Measurements from ENCODE around the gene PITPNC1. TPM values are rescaled to one million over a fixed set of nuclear protein-coding genes. Genes with fewer than 3 reads are reported as not detected.

PITPNC1 gene
- total and polyA plus RNA-seq, 12 donors = 6.6 to 28.0 (median 11.5) TPM

DNA sequence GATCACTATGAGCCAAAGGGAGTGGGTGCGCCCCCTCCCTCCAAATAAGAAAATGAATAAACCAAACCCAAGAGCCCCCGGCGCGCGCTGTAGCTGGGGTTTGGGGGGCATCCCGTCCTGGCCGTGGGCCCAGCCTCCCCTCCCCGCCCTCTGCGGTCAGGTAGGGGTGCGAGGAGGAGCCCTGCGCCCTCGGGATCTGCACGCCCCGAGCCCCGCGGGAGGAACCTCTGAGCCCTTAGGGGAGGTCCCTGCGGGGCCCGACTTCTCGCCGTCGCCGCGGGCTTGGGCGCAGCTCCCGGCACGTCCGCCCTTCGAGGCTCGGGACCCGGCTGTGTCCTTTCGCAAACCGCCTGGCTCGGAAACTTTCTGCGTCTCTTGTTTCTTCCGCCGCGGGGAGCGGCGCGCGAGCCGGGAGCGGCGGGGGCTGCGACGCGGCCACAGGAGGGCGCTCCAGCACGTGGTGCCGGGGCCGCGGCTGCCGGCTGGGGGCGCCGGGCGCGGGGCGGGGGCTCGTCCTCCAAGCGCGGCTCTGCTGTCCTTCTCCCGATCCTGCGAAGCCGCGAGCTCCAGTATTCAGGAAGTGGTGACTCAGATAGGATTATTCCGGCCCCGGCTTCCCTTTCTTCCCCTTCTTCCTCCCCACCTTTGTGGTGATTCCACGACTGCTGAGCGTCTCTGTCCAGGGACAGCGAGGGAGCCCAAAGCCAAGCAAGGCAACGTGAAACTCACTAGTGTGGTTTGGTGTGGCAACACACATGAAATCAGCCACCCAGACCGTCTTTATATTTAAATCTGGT lies 1.6 kb downstream of the PITPNC1 start:
- peak overlapping the region; percentile 73 to 95 (median 92) for H3K4me3 ChIP-seq
- TF ChIP-seq, protein P1, sequence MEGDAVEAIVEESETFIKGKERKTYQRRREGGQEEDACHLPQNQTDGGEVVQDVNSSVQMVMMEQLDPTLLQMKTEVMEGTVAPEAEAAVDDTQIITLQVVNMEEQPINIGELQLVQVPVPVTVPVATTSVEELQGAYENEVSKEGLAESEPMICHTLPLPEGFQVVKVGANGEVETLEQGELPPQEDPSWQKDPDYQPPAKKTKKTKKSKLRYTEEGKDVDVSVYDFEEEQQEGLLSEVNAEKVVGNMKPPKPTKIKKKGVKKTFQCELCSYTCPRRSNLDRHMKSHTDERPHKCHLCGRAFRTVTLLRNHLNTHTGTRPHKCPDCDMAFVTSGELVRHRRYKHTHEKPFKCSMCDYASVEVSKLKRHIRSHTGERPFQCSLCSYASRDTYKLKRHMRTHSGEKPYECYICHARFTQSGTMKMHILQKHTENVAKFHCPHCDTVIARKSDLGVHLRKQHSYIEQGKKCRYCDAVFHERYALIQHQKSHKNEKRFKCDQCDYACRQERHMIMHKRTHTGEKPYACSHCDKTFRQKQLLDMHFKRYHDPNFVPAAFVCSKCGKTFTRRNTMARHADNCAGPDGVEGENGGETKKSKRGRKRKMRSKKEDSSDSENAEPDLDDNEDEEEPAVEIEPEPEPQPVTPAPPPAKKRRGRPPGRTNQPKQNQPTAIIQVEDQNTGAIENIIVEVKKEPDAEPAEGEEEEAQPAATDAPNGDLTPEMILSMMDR (IDR thresholded peaks at IDR 0.05) = peak; percentile 56 to 96 (median 77)
- ATAC-seq = peak; percentile 42 to 77 (median 51)
- WGBS, 2 donors = 1% methylated on average over 44 to 71 of the region's 72 CpGs
- no peaks in the 10 kb centered on the region for H3K27me3 ChIP-seq
- H3K36me3 ChIP-seq = peaks cover 0 to 5% (median 0%) of the 10 kb centered on the region in 9 donors
- peaks cover 5 to 44% (median 22%) of the 10 kb centered on the region in 9 donors for H3K4me1 ChIP-seq
- no peaks in the 10 kb centered on the region for H3K9me3 ChIP-seq
- intact Hi-C loops (cut with DNase I) = loop anchor here (1.0 to 10.0 kb wide), 14 partner anchors 44 to 310 kb away; no protein-coding TSS in a partner anchor
- DNase-seq = peak; percentile 72 to 79
- H3K27ac ChIP-seq = peak overlapping the region; percentile 93 to 97 (median 96)

DNA sequence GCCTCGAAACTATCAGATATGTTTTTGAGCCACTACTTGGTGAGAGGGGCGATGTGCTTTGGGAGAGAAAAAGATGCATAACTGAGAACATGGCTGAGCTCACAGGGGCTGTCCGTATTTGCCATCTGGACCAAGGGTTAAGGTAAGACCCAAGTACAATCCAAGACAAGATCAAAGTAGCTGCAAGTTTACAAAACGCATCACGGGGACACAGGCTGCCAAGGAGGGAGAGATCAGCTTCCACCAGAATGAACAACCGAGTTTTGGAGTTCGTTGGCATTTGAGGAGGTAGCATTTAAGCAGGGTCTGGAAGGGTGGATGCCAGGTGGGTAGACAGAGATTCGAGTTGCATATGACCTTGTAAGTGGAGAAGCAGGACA lies 2.2 kb downstream of the PITPNC1 start:
- H3K27ac ChIP-seq = peak overlapping the region; percentile 93 to 97 (median 96)
- no peaks in the 10 kb centered on the region for H3K9me3 ChIP-seq
- TF ChIP-seq, protein P1 (IDR thresholded peaks at IDR 0.05) = no peak
- DNase-seq = no peak
- H3K4me3 ChIP-seq = peak overlapping the region; percentile 73 to 95 (median 92)
- no peak for ATAC-seq
- H3K36me3 ChIP-seq = peaks cover 0 to 5% (median 0%) of the 10 kb centered on the region in 9 donors
- H3K27me3 ChIP-seq = no peaks in the 10 kb centered on the region
- intact Hi-C loops (cut with DNase I) = loop anchor here (2.0 to 10.0 kb wide), 13 partner anchors 43 to 310 kb away; no protein-coding TSS in a partner anchor
- 64 to 66% methylated on average over 8 of the region's 8 CpGs for WGBS, 2 donors
- H3K4me1 ChIP-seq = peaks cover 5 to 46% (median 22%) of the 10 kb centered on the region in 9 donors

DNA sequence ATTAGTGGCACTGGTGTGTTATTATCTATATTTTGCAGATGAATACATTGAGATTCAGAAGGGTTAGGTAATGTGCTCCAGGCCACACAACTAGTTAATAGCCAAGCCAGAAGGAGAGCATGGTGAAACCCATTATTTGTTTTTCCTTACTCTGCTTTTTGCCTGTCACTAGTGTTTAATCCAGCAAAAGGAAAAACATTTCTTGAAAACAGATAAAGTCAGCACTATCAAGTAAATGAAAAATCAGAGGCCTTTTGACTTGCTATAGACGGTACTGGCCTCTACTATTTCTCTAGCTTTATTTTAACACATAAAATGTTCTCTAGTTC lies 4.8 kb downstream of the PITPNC1 start:
- H3K36me3 ChIP-seq = peaks cover 0 to 5% (median 0%) of the 10 kb centered on the region in 9 donors
- DNase-seq (no peak), ATAC-seq (no peak)
- intact Hi-C loops (cut with DNase I) = loop anchor here in 1 of 10 donors (5.0 kb wide), 2 partner anchors 95 to 245 kb away; no protein-coding TSS in a partner anchor
- TF ChIP-seq, protein P1 (IDR thresholded peaks at IDR 0.05) = no peak
- H3K9me3 ChIP-seq = peaks cover 0 to 3% (median 0%) of the 10 kb centered on the region in 11 donors
- peaks cover under 1 to 38% (median 13%) of the 10 kb centered on the region in 9 donors for H3K4me1 ChIP-seq
- H3K27me3 ChIP-seq = no peaks in the 10 kb centered on the region
- H3K4me3 ChIP-seq = no peak overlapping the region
- H3K27ac ChIP-seq = peak overlapping the region in 1 of 10 donors; percentile 26
- WGBS, 2 donors = 60 to 73% methylated on average over 1 of the region's 1 CpG

DNA sequence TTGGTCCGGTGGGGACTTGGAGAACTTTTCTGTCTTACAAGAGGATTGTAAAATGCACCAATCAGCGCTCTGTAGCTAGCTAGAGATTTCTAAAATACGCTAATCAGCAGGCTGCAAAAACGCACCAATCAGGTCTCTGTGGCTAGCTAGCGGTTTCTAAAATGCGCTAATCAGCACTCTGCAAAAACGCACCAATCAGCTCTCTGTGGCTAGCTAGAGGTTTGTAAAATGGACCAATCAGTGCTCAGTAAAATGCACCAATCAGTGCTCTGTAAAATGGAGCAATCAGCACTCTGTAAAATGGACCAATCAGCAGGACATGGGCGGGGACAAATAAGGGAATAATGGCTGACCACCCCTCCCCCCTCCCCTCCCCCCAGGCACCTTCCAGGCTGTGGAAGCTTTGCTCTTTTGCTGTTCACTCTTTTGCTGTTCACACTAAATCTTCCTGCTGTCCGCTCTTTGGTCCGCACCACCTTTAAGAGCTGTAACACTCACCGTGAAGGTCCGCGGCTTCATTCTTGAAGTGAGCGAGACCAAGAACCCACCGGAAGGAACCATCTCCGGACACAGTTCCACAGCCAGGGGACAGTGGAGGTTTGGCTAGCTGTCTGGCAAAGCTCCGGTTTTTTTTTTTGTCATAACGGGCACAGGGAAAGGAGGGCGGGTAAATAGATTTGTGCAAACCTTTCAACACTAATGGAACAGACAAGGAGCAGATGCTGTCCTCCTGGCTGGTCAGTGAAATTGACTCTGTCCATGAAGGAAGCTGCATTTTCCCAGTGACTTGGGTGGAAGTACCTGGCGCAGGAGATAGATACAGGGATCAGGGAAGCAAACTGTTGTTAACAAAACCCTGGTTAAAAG lies 8.3 kb downstream of the PITPNC1 start:
- intact Hi-C loops (cut with DNase I) = loop anchor here in 3 of 10 donors (5.0 kb wide), 2 partner anchors 37 to 47 kb away; no protein-coding TSS in a partner anchor
- peak overlapping the region in 3 of 10 donors; percentile 31 to 38 (median 34) for H3K27ac ChIP-seq
- peak overlapping the region in 6 of 10 donors; percentile 4 to 34 (median 20) for H3K4me3 ChIP-seq
- peaks cover 0 to 44% (median 17%) of the 10 kb centered on the region in 9 donors for H3K4me1 ChIP-seq
- TF ChIP-seq, protein P1 (IDR thresholded peaks at IDR 0.05) = peak in 2 of 9 donors; percentile 6 to 10
- peaks cover 0 to 5% (median 0%) of the 10 kb centered on the region in 9 donors for H3K36me3 ChIP-seq
- H3K9me3 ChIP-seq = peaks cover 0 to 3% (median 0%) of the 10 kb centered on the region in 11 donors
- 68 to 72% methylated on average over 20 of the region's 20 CpGs for WGBS, 2 donors
- ATAC-seq (peak in 3 of 8 donors; percentile 29 to 71 (median 65)), DNase-seq (no peak)
- H3K27me3 ChIP-seq = no peaks in the 10 kb centered on the region
